ENCODE results near the gene SETMAR.

DNA sequence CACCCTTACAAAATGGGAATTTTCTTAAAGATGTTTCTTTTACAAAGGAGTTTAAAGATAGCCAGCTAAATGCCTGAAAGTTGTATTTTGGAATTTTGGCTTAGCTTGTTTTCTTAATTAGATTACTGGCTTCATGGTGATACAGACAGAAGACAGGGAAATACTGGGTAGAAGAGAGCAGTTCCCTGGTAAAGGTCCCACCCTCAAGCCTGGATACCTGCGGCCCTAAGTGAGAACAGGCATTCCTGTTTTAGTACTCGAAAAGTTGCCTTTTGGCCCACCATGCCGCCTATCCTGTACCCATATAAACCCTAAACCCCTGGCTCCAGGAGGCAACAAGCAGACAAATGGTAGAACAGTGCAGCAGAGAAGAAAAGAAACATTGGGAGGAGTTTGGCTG is 29.4 kb downstream of the SETMAR start:
- TF ChIP-seq, protein P1, sequence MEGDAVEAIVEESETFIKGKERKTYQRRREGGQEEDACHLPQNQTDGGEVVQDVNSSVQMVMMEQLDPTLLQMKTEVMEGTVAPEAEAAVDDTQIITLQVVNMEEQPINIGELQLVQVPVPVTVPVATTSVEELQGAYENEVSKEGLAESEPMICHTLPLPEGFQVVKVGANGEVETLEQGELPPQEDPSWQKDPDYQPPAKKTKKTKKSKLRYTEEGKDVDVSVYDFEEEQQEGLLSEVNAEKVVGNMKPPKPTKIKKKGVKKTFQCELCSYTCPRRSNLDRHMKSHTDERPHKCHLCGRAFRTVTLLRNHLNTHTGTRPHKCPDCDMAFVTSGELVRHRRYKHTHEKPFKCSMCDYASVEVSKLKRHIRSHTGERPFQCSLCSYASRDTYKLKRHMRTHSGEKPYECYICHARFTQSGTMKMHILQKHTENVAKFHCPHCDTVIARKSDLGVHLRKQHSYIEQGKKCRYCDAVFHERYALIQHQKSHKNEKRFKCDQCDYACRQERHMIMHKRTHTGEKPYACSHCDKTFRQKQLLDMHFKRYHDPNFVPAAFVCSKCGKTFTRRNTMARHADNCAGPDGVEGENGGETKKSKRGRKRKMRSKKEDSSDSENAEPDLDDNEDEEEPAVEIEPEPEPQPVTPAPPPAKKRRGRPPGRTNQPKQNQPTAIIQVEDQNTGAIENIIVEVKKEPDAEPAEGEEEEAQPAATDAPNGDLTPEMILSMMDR (IDR thresholded peaks at IDR 0.05): no peak
- no peak for TF ChIP-seq POLR2A (IDR thresholded peaks at IDR 0.05)
